ENCODE data around the gene DCAF6.
"Not testable (repeated sequence)": the region's sequence is repeated elsewhere in the genome, so short reads cannot be mapped to it uniquely, and the experiment has no call there.

The DCAF6 gene

GRCh38 chr1:167936068-167936929 lies at the start of gene DCAF6:
Gene DCAF6, plus strand, starts transcription at chr1:167936683. Its CDS starts 229 bp downstream, at chr1:167936912.
- no peaks in the 10 kb centered on the region for H3K4me1 ChIP-seq (ENCODE audit: insufficient read depth, insufficient read length)

GRCh38 chr1:167887187-167887586 lies 49.3 kb upstream of the DCAF6 start:
- not testable (repeated sequence) for DNase-seq (ENCODE audit: low read depth, low spot score); H3K4me3 ChIP-seq (ENCODE audit: insufficient read length, low read depth); H3K9me3 ChIP-seq (ENCODE audit: insufficient read depth, low read length); H3K4me1 ChIP-seq (ENCODE audit: insufficient read depth, insufficient read length); H3K9ac ChIP-seq (ENCODE audit: insufficient read length, low read depth); H3K36me3 ChIP-seq (ENCODE audit: insufficient read depth, insufficient read length, low read length); H3K27me3 ChIP-seq (ENCODE audit: insufficient read depth, insufficient read length)

More at GRCh38 chr1:167936068-167936929, at the start of gene DCAF6:
- H3K9ac ChIP-seq (ENCODE audit: insufficient read length, low read depth) = peak within 1 kb of the TSS; percentile 95
- H3K9me3 ChIP-seq (ENCODE audit: insufficient read depth, low read length) = no peaks in the 10 kb centered on the region
- TF ChIP-seq ZNF274 (IDR thresholded peaks at IDR 0.05; ENCODE audit: low read depth, low read length) (no peak), YY1 (IDR thresholded peaks at IDR 0.05; ENCODE audit: insufficient read depth, insufficient read length) (peak; percentile 96)
- H3K27me3 ChIP-seq (ENCODE audit: insufficient read depth, insufficient read length) = no peaks in the 10 kb centered on the region
- no peaks in the 10 kb centered on the region for H3K36me3 ChIP-seq (ENCODE audit: insufficient read depth, insufficient read length, low read length)
- H3K4me3 ChIP-seq (ENCODE audit: insufficient read length, low read depth) = peak within 1 kb of the TSS; percentile 95
- DNase-seq (ENCODE audit: low read depth, low spot score) = peak; percentile 99

GRCh38 chr1:167890400-167890799 lies 46.1 kb upstream of the DCAF6 start:
- DNase-seq (ENCODE audit: low read depth, low spot score) = no peak
- no peaks in the 10 kb centered on the region for H3K36me3 ChIP-seq (ENCODE audit: insufficient read depth, insufficient read length, low read length)
- H3K9ac ChIP-seq (ENCODE audit: insufficient read length, low read depth) = no peak overlapping the region
- H3K4me3 ChIP-seq (ENCODE audit: insufficient read length, low read depth) = no peak overlapping the region
- H3K4me1 ChIP-seq (ENCODE audit: insufficient read depth, insufficient read length) = no peaks in the 10 kb centered on the region
- no peaks in the 10 kb centered on the region for H3K27me3 ChIP-seq (ENCODE audit: insufficient read depth, insufficient read length)
- TF ChIP-seq YY1 (IDR thresholded peaks at IDR 0.05; ENCODE audit: insufficient read depth, insufficient read length) = no peak
- no peak for TF ChIP-seq ZNF274 (IDR thresholded peaks at IDR 0.05; ENCODE audit: low read depth, low read length)
- no peak for TF ChIP-seq SUZ12 (IDR thresholded peaks at IDR 0.05; ENCODE audit: extremely low read depth, insufficient read depth, insufficient read length)
- no peaks in the 10 kb centered on the region for H3K9me3 ChIP-seq (ENCODE audit: insufficient read depth, low read length)

GRCh38 chr1:167893798-167894197 lies 42.7 kb upstream of the DCAF6 start:
- no peaks in the 10 kb centered on the region for H3K4me1 ChIP-seq (ENCODE audit: insufficient read depth, insufficient read length)
- no peaks in the 10 kb centered on the region for H3K9me3 ChIP-seq (ENCODE audit: insufficient read depth, low read length)
- H3K9ac ChIP-seq (ENCODE audit: insufficient read length, low read depth) = no peak overlapping the region
- H3K27me3 ChIP-seq (ENCODE audit: insufficient read depth, insufficient read length) = no peaks in the 10 kb centered on the region
- TF ChIP-seq SUZ12 (IDR thresholded peaks at IDR 0.05; ENCODE audit: extremely low read depth, insufficient read depth, insufficient read length) (no peak), YY1 (IDR thresholded peaks at IDR 0.05; ENCODE audit: insufficient read depth, insufficient read length) (no peak), ZNF274 (IDR thresholded peaks at IDR 0.05; ENCODE audit: low read depth, low read length) (no peak)
- H3K36me3 ChIP-seq (ENCODE audit: insufficient read depth, insufficient read length, low read length) = no peaks in the 10 kb centered on the region
- DNase-seq (ENCODE audit: low read depth, low spot score) = no peak
- H3K4me3 ChIP-seq (ENCODE audit: insufficient read length, low read depth) = no peak overlapping the region

- Histone ChIP-seq H3K9me3 (ENCODE audit: insufficient read depth, low read length) (no peaks in the 10 kb centered on the region), H3K4me1 (ENCODE audit: insufficient read depth, insufficient read length) (no peaks in the 10 kb centered on the region), H3K36me3 (ENCODE audit: insufficient read depth, insufficient read length, low read length) (no peaks in the 10 kb centered on the region), H3K27me3 (ENCODE audit: insufficient read depth, insufficient read length) (no peaks in the 10 kb centered on the region), H3K4me3 (ENCODE audit: insufficient read length, low read depth) (no peak overlapping the region), H3K9ac (ENCODE audit: insufficient read length, low read depth) (no peak overlapping the region)
- no peak for TF ChIP-seq ZNF274 (IDR thresholded peaks at IDR 0.05; ENCODE audit: low read depth, low read length)
- DNase-seq (ENCODE audit: low read depth, low spot score) = no peak
Observed at GRCh38 chr1:167898578-167899222, 37.8 kb upstream of the DCAF6 start.

- no peaks in the 10 kb centered on the region for H3K9me3 ChIP-seq (ENCODE audit: insufficient read depth, low read length)
- no peaks in the 10 kb centered on the region for H3K36me3 ChIP-seq (ENCODE audit: insufficient read depth, insufficient read length, low read length)
- H3K27me3 ChIP-seq (ENCODE audit: insufficient read depth, insufficient read length) = no peaks in the 10 kb centered on the region
- DNase-seq (ENCODE audit: low read depth, low spot score) = no peak
- H3K4me3 ChIP-seq (ENCODE audit: insufficient read length, low read depth) = no peak overlapping the region
- H3K9ac ChIP-seq (ENCODE audit: insufficient read length, low read depth) = no peak overlapping the region
- no peaks in the 10 kb centered on the region for H3K4me1 ChIP-seq (ENCODE audit: insufficient read depth, insufficient read length)
- TF ChIP-seq SUZ12 (IDR thresholded peaks at IDR 0.05; ENCODE audit: extremely low read depth, insufficient read depth, insufficient read length) = no peak
- TF ChIP-seq ZNF274 (IDR thresholded peaks at IDR 0.05; ENCODE audit: low read depth, low read length) = no peak
- no peak for TF ChIP-seq YY1 (IDR thresholded peaks at IDR 0.05; ENCODE audit: insufficient read depth, insufficient read length)
Observed at GRCh38 chr1:167899253-167899681, 37.2 kb upstream of the DCAF6 start.

GRCh38 chr1:167900907-167901306 lies 35.6 kb upstream of the DCAF6 start:
- H3K9me3 ChIP-seq (ENCODE audit: insufficient read depth, low read length) = no peaks in the 10 kb centered on the region
- H3K4me1 ChIP-seq (ENCODE audit: insufficient read depth, insufficient read length) = no peaks in the 10 kb centered on the region
- TF ChIP-seq YY1 (IDR thresholded peaks at IDR 0.05; ENCODE audit: insufficient read depth, insufficient read length) = no peak
- no peak for TF ChIP-seq ZNF274 (IDR thresholded peaks at IDR 0.05; ENCODE audit: low read depth, low read length)
- TF ChIP-seq SUZ12 (IDR thresholded peaks at IDR 0.05; ENCODE audit: extremely low read depth, insufficient read depth, insufficient read length) = no peak
- no peaks in the 10 kb centered on the region for H3K27me3 ChIP-seq (ENCODE audit: insufficient read depth, insufficient read length)
- no peak for DNase-seq (ENCODE audit: low read depth, low spot score)
- H3K4me3 ChIP-seq (ENCODE audit: insufficient read length, low read depth) = no peak overlapping the region
- H3K36me3 ChIP-seq (ENCODE audit: insufficient read depth, insufficient read length, low read length) = no peaks in the 10 kb centered on the region
- H3K9ac ChIP-seq (ENCODE audit: insufficient read length, low read depth) = no peak overlapping the region
